Stomach (tissue), 4 donors: ENCODE results near the gene HSD17B2.

ENCODE experiments used
- CTCF ChIP-seq, 7 experiments: fragments of 450-650 bp in 4 of 7; fragments of 200-600 bp in 3 of 7; sonication (generic) in 3 of 7; IDR thresholded peaks; one replicate each; pipeline ENCODE4 v1.5.1; 2016 to 2019; ENCODE audit warnings: antibody characterized with exemption in 7 of 7, control low read depth in 2 of 7, mild to moderate bottlenecking in 1 of 7
- EP300 ChIP-seq: sonication (generic); formaldehyde crosslinking; IDR thresholded peaks from one replicate; pipeline ENCODE4 v1.6.1; 2017; ENCODE audit warnings: antibody characterized with exemption

- TF ChIP-seq CTCF (IDR thresholded peaks at IDR 0.05), result peak in 3 of 7 experiments; percentile 17 to 51 (median 40)
- no peak for TF ChIP-seq EP300
Observed at GRCh38 chr16:82016263-82016662, 18.8 kb upstream of the HSD17B2 start.
